GM19452 (cell line): ENCODE measurements around the gene SLC49A4.

Source experiments
- ATAC-seq: cut with Tn5 transposase; IDR thresholded peaks from one replicate; pipeline ENCODE4 v1.9.1; 2021; ENCODE audit not compliant: unreplicated experiment

SLC49A4 gene

DNA sequence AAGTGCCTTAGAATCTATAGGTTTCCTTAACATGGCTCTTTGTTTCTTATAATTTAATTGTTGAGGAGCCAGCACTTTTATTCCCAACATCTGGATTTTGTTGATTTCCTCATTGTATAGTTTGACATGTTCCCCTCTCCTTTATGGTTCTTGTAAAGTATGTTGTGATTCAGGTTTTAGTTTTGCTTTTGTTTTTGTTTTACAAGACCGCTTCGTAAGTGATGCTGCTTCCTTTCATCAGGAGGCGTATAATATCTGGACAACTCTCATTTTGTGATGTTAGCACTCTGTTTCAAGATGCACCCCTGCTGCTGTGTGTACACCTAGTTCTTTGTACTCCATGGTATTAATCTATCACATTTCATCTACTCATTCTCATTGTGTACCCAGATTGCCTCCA lies 48.7 kb downstream of the SLC49A4 start:
- no peak for ATAC-seq

DNA sequence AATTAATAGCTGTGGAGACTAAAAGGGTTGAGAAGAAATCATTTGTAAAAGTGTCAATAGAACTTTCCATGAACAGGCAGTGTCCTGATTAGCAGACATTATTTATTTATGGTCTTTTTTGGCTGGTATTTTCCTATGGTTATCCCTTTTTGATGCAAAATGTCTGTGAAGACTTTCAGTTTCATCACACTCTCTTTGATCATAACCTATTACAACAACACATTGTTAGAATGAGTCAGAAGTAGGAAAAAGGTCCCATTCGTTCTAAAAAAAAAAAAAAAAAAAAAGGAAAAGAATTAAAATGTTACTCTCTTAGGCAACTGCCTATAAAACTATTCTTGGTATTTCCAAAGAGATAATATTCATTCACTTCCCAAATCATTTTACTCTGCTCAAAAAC lies 62.1 kb downstream of the SLC49A4 start:
- ATAC-seq = no peak

DNA sequence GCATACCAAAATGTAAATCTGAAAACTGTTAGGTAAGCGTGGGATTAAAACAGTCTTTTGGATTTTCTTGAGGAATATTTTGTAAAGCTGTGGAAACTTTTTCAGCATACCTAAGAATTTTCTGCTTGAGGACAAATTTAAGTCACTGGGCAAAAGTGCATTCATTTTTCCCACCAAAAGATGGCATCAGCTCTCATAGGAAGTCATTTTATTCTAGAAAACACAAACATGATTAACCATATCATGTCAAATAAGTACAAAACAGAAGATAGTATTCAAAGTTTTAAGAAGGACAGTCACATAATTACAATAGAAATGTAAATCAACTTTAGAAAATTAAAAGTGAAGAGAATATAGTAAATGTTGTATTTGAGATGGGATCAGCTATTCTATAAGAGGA lies 63.5 kb downstream of the SLC49A4 start:
- no peak for ATAC-seq

DNA sequence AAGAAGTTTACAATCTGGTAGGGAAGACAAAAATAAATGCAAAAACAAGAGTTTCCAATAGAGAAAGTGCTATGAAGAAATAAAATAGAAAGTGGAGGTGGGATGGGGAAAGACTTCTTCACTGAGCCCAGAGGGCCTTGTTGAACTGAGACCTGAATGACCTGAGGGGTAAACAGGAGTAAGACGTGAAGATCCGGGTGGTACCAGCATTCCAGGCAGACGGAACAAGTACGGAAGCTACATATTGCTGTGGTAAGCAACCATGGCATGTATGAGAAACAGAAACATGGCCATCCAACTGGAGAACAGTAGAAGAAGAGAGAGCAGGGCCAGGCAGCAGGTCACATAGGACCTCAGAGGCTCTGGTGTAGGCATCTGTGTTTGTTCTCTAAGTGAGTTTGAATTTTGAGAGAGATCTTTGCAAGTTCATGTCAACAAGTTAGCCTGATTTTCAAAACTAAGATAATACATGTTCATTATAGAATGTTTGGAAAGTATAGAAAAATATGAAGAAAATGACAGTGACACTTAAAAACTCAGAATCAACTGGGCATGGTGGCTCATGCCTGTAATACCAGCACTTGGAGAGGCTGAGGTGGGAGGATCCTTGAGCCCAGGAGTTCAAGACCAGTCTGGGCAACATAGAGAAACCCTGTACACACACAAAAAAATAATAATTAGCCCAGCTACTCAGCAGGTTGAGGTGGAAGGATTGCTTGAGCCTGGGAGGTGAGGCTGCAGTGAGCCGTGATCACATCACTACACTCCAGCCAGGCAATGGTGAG lies 64.3 kb downstream of the SLC49A4 start:
- no peak for ATAC-seq

- no peak for ATAC-seq
These were observed 67.5 kb downstream of the SLC49A4 start for GRCh38 chr3:122862381-122862780.

DNA sequence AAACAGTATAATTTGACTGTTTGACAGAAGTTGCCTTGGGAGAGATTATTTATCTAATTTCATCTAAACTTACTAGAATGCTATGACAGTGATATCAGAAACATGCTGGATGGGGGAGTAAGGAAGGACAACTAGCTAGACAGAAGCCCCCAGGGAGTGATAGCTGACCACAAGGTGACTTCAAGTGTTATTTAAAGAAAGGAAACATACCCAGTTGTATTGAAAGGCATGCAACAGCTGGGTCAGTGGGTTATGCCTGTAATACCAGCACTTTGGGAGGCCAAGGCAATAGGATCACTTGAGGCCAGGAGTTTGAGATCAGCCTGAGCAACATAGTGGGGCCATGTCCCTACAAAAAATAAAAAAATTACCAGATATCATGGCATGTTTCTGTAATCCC lies 69.6 kb downstream of the SLC49A4 start:
- ATAC-seq = no peak

DNA sequence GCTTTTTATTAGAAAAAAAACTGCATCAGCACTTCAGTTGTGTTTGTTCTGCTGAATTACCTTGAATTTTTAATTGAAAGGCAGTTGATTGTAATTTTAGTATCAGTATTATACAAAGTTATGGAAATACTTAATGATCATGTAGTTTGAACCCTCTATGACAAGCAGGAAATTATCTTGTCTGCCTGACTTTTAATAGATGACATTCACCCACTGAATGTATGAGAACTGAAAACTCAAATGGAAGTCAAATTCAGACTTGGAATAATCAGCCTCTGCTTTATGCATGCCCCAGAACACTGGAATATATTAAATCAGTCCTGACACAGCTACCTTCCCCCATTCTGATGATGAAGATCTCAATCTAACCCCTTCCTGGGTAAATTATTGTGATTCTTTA lies 73.5 kb downstream of the SLC49A4 start:
- no peak for ATAC-seq

- ATAC-seq = no peak
These were observed 79.1 kb downstream of the SLC49A4 start for GRCh38 chr3:122873741-122874515.

DNA sequence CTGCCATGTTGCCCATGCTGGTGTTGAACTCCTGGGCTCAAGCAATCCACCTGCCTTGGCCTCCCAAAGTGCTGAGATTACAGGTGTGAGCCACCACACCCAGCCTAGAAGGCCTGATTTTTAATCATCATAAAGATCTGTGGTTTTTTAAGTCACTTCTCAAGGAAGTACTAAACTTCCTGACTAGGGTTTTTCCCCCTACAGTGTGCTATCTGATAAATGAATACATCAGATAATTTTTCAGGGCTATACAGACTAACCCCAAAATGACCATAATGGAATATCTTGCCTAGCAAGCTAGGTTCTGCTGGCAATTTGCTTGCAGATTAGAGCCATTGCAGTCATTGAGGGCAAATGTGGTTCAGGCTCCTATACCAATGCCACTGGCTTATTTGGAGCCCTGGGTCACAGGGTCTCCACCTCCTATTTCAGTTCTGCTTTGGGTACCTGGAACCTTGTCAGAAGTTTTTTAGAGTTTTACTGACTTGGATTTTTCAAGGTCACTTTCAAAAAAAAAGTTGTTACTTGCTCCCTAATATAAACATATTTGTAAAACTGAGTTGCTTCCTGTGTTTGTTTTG lies 80.8 kb downstream of the SLC49A4 start:
- ATAC-seq = no peak

DNA sequence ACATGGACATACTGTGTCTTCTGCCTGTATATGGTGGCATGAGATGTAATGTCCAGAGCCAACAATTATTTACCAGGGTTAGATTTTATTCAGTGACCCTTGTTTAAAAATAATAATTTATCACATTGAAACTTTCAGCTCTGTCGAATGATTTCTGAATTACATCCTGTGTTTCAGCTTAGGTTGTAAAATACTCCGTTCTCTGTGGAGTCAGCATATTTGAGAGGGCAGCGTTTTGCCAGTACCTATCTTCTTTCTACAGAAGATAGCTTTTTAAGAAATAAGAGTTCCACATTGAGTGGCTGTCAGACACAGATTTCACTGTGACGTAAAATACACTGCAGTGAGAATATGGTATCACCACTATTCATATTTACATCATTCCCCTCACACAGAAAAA lies 85.3 kb downstream of the SLC49A4 start:
- no peak for ATAC-seq

DNA sequence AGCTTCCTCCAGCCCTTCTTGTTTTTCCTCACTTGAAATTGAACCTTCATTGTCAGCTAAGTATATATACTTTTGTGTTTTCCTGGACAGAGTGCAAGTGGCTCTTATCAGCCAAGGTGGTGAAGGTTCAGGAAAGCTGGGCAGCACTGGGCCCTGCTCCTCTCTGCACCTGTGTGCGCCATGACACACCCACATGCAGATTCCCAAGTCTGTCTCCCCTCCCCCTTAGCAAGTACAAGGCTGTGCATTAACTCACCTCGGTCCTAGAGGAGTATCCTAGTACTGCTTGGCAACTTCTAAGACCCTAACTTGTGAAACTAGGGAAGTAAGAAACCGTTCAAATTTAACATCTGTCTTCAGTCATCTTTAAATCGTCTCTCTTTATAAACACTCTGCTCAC lies 85.8 kb downstream of the SLC49A4 start:
- no peak for ATAC-seq

- ATAC-seq = no peak
These were observed 87.6 kb downstream of the SLC49A4 start for GRCh38 chr3:122882361-122882947.

DNA sequence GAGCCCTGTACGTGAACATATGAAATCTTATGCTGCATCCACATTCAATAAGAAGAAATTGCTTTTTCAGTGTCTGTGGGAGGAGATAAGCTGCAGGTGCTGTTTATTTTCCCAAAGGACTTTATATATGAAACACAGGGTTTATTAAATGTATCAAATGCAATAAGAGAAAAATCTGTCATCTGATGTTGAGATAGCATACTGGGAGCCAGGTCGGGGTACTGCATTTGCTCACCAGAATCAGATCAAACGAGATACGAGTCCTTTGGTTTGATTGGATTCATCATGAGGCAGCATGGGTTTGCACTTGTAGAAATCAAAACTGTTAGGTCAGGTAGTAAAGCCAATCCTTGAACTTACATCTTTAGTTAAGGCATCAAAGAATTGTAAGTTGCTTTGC lies 91.4 kb downstream of the SLC49A4 start:
- no peak for ATAC-seq

GRCh38 chr3:122886946-122887345 lies 92.1 kb downstream of the SLC49A4 start:
- no peak for ATAC-seq

- ATAC-seq = peak; percentile 64
These were observed 95.3 kb downstream of the SLC49A4 start for GRCh38 chr3:122890077-122890719.

DNA sequence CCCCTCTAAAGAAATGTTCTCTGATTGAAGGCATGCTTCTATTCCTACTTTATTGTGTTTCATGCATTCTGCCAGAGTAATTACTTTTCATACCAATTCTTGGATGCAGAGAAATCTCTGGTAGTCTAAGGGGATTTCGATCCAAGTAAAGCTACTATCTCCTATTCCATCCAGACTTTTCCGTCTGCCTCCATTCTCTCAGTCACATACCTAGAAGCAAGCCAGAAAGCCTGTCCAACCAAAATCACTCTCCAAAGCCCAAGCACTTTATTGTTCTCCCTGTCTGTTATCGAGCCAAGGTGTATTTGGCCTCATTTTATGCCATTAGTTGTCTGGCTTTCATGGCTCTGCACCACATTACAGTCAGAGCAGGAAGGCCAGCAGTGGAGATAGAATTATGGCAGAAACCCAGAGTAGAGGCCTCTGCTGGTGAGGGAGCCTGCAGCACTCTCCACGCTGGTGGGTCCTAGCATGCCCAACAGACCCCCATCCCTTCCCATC lies 95.9 kb downstream of the SLC49A4 start:
- no peak for ATAC-seq

- no peak for ATAC-seq
These were observed 97.5 kb downstream of the SLC49A4 start for GRCh38 chr3:122892118-122892960.

DNA sequence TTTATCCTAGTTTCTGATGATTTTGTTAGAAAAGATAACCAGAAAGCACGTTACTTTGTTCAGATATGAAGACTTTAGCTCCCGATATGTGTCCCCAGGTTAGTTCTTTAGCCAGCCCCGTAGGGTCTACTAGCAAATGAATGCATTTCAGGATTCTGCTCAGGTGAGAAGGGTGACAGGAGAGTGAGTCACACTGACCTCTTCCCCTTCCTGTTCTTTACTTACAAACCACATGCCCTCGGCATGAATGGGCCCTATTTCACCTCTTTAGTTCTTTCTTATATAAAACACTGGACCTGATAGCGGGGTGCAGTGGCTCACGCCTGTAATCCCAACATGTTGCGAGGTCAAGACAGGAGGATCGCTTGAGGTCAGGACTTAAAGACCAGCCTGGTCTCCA lies 98.4 kb downstream of the SLC49A4 start:
- ATAC-seq = no peak

DNA sequence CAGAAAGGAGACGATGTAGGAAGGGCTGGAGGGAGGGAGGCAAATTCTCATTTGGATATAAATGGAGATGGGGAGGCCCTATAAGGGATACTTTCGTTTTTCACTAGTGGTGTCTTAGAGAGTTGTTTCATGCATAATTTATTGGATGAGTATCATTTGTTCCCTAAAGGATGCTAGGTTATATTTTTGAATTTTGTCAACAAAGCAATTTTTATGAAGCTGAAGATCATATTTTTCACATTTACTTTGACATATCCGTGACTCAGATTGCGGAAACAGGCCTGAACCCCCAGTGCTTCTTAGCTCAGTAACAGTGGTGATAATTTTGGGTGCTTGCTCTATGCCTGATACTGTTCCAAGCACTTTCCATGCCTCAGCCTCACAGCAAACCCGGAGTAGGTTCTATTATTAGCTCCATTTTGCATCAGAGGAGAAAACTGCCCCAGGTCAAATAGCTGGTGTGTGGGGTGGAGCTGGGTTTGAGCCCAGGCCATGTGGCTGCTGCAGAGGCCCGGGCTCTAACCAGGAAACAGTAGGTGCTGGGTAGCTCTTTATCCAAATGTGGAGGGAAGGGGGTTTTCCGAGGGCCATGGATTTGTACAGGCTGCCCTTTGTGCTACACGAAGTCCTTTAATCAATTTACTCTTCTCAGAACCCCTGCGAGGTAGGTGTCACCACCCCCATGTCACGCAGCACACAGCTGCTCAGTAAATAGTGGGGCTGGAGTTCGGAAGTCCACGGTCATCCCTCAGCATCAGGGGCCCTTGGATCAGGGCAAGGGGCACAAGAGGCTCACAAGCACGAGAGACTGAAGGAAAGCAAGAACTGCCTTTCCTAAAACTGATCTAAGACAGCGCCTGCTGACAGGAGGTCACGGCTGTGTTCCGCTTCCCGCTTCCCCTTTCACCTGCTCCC lies 99.1 kb downstream of the SLC49A4 start:
- no peak for ATAC-seq
